HG02571 (cell line): Measurements from ENCODE around the gene PHTF2.
A peak's percentile ranks its signal among the peaks of the same experiment; 100 is the strongest.

Experiments used
- ATAC-seq: cut with Tn5 transposase; IDR thresholded peaks from one replicate; pipeline ENCODE4 v1.9.1; 2021; ENCODE audit warnings: mild to moderate bottlenecking, moderate library complexity; ENCODE audit not compliant: unreplicated experiment

PHTF2 gene

GRCh38 chr7:77791956-77792355, 6.6 kb upstream of the PHTF2 start:
- ATAC-seq, result no peak

GRCh38 chr7:77794000-77794399, 4.6 kb upstream of the PHTF2 start:
- ATAC-seq, result no peak

- ATAC-seq, result no peak
Measured at GRCh38 chr7:77796109-77796508, 2.5 kb upstream of the PHTF2 start.

GRCh38 chr7:77796960-77797359, 1.6 kb upstream of the PHTF2 start:
- ATAC-seq, result no peak

GRCh38 chr7:77797734-77798393, 709 bp upstream of the PHTF2 start:
- peak; percentile 25 for ATAC-seq

GRCh38 chr7:77799078-77799964, 748 bp downstream of the PHTF2 start:
- peak; percentile 0 for ATAC-seq

GRCh38 chr7:77800158-77800557, 1.6 kb downstream of the PHTF2 start:
- no peak for ATAC-seq

GRCh38 chr7:77800730-77801129, 2.2 kb downstream of the PHTF2 start:
- no peak for ATAC-seq

GRCh38 chr7:77802557-77803405, 4.2 kb downstream of the PHTF2 start:
- no peak for ATAC-seq

- no peak for ATAC-seq
Measured at GRCh38 chr7:77806425-77806824, 7.9 kb downstream of the PHTF2 start.

GRCh38 chr7:77808517-77808916, 9.9 kb downstream of the PHTF2 start:
- no peak for ATAC-seq

- no peak for ATAC-seq
Measured at GRCh38 chr7:77811516-77812289, 13.1 kb downstream of the PHTF2 start.

- no peak for ATAC-seq
Measured at GRCh38 chr7:77812290-77812685, 13.7 kb downstream of the PHTF2 start.

GRCh38 chr7:77813180-77813579, 14.6 kb downstream of the PHTF2 start:
- no peak for ATAC-seq

- no peak for ATAC-seq
Measured at GRCh38 chr7:77819021-77819420, 20.4 kb downstream of the PHTF2 start.

GRCh38 chr7:77820967-77821366, 22.4 kb downstream of the PHTF2 start:
- no peak for ATAC-seq

- no peak for ATAC-seq
Measured at GRCh38 chr7:77822269-77822668, 23.7 kb downstream of the PHTF2 start.

- no peak for ATAC-seq
Measured at GRCh38 chr7:77823787-77824186, 25.2 kb downstream of the PHTF2 start.

GRCh38 chr7:77824636-77825035, 26.1 kb downstream of the PHTF2 start:
- no peak for ATAC-seq

GRCh38 chr7:77825131-77825530, 26.6 kb downstream of the PHTF2 start:
- no peak for ATAC-seq

- ATAC-seq, result no peak
Measured at GRCh38 chr7:77826300-77826699, 27.7 kb downstream of the PHTF2 start.
